ENCODE results near the gene EEF1G. TPM values are rescaled to one million over a fixed set of nuclear protein-coding genes. Genes with fewer than 3 reads are reported as not detected.
A peak's percentile ranks its signal among the peaks of the same experiment; 100 is the strongest.

The EEF1G gene
- total and polyA plus RNA-seq, 2 of the 13 experiments (the other 11 are each of a cell fraction or from before 2014, with no cell fraction given) = 1,787 to 2,144 TPM

- TF ChIP-seq ZNF574 (CRISPR knock-in tag; IDR thresholded peaks at IDR 0.05) = peak; percentile 93
- no peak for TF ChIP-seq ZNF549 (CRISPR knock-in tag; IDR thresholded peaks at IDR 0.05)
- no peak for TF ChIP-seq HNRNPK (IDR thresholded peaks at IDR 0.05; ENCODE audit: low read depth, low read length, poor library complexity, severe bottlenecking)
- TF ChIP-seq ZNF792 (CRISPR knock-in tag; IDR thresholded peaks at IDR 0.05) = peak; percentile 83
- no peak for TF ChIP-seq ZNF343 (CRISPR knock-in tag; IDR thresholded peaks at IDR 0.05)
- TF ChIP-seq KDM2A (CRISPR knock-in tag; IDR thresholded peaks at IDR 0.05; ENCODE audit: borderline replicate concordance, low read depth) = peak; percentile 98
- TF ChIP-seq ZNF281 (CRISPR knock-in tag; IDR thresholded peaks at IDR 0.05; ENCODE audit: borderline replicate concordance) = peak; percentile 11; the same call in 1 of the 2 replicates
- TF ChIP-seq ZNF446 (CRISPR knock-in tag; IDR thresholded peaks at IDR 0.05) = 0 out of 2 replicates have a peak, but pooled peaks have one; percentile 22
- no peak for TF ChIP-seq ZNF775 (CRISPR knock-in tag; IDR thresholded peaks at IDR 0.05; ENCODE audit: borderline replicate concordance)
- peak; percentile 79 for TF ChIP-seq E2F5 (CRISPR knock-in tag; conservative IDR thresholded peaks at IDR 0.05)
- TF ChIP-seq CENPX (CRISPR knock-in tag; IDR thresholded peaks at IDR 0.05) = no peak
- peak; percentile 12; the same call in 1 of the 2 replicates for TF ChIP-seq ZNF83 (CRISPR knock-in tag; IDR thresholded peaks at IDR 0.05; ENCODE audit: borderline replicate concordance)
- no peak for TF ChIP-seq ZNF512 (CRISPR knock-in tag; IDR thresholded peaks at IDR 0.05)
- no peak for TF ChIP-seq ZZZ3 (CRISPR knock-in tag; IDR thresholded peaks at IDR 0.05; ENCODE audit: borderline replicate concordance)
- TF ChIP-seq SETDB1 (CRISPR knock-in tag; IDR thresholded peaks at IDR 0.05; ENCODE audit: borderline replicate concordance) = no peak
- TF ChIP-seq SYNCRIP (IDR thresholded peaks at IDR 0.05; ENCODE audit: insufficient read depth, low read depth, low read length) = no peak
- TF ChIP-seq KDM4B (CRISPR knock-in tag; IDR thresholded peaks at IDR 0.05) = peak; percentile 45; the same call in 1 of the 2 replicates
- no peak; the same call in 1 of the 2 replicates for TF ChIP-seq HES4 (CRISPR knock-in tag; IDR thresholded peaks at IDR 0.05; ENCODE audit: borderline replicate concordance)
- 0 out of 2 replicates have a peak, but pooled peaks have one; percentile 21 for TF ChIP-seq ZNF292 (CRISPR knock-in tag; IDR thresholded peaks at IDR 0.05; ENCODE audit: borderline replicate concordance, low read depth)
- no peak for TF ChIP-seq NBN (conservative IDR thresholded peaks at IDR 0.05)
Observed at GRCh38 chr11:62621567-62622470, 48.1 kb upstream of the EEF1G start, which contains the start of gene B3GAT3 (continued).

Measured in HepG2 (cell line).